ENCODE data around the gene RNU6-9.
A peak's percentile ranks its signal among the peaks of the same experiment; 100 is the strongest.
"Not testable (repeated sequence)": the region's sequence is repeated elsewhere in the genome, so short reads cannot be mapped to it uniquely, and the experiment has no call there.

The RNU6-9 gene

GRCh38 chr19:878751-879561 is 14.3 kb upstream of the RNU6-9 start:
- DNase-seq = not testable (repeated sequence)

GRCh38 chr19:879711-880438 is 13.4 kb upstream of the RNU6-9 start:
- DNase-seq = no peak

- DNase-seq = no peak
Observed at GRCh38 chr19:881385-882071, 11.8 kb upstream of the RNU6-9 start.

- no peak for DNase-seq
Observed at GRCh38 chr19:882871-883497, 10.3 kb upstream of the RNU6-9 start.

GRCh38 chr19:883661-884211 is 9.5 kb upstream of the RNU6-9 start:
- no peak for DNase-seq

- no peak for DNase-seq
Observed at GRCh38 chr19:884420-885211, 8.7 kb upstream of the RNU6-9 start.

- no peak for DNase-seq
Observed at GRCh38 chr19:885536-886224, 7.6 kb upstream of the RNU6-9 start.

- no peak for DNase-seq
Observed at GRCh38 chr19:887072-887471, 6.2 kb upstream of the RNU6-9 start.

GRCh38 chr19:887599-887998 is 5.7 kb upstream of the RNU6-9 start:
- no peak for DNase-seq

GRCh38 chr19:888581-889385 is 4.5 kb upstream of the RNU6-9 start:
- no peak for DNase-seq

- no peak for DNase-seq
Observed at GRCh38 chr19:889662-890295, 3.5 kb upstream of the RNU6-9 start.

- no peak for DNase-seq
Observed at GRCh38 chr19:890831-891230, 2.5 kb upstream of the RNU6-9 start.

GRCh38 chr19:891421-892200 is 1.7 kb upstream of the RNU6-9 start:
- DNase-seq = not testable (repeated sequence)

GRCh38 chr19:892243-892893 is 916 bp upstream of the RNU6-9 start:
- no peak for DNase-seq

GRCh38 chr19:896434-896833 is 3.1 kb downstream of the RNU6-9 start:
- DNase-seq = no peak

GRCh38 chr19:896999-897398 is 3.7 kb downstream of the RNU6-9 start:
- no peak for DNase-seq

GRCh38 chr19:897442-898039 is 4.3 kb downstream of the RNU6-9 start:
- no peak for DNase-seq

GRCh38 chr19:898663-899062 is 5.4 kb downstream of the RNU6-9 start:
- peak; percentile 48 for DNase-seq
